HEK293T (cell line): ENCODE results near the gene COL9A3.

Source experiments
- CTBP1 ChIP-seq: fragments of 450-650 bp; IDR thresholded peaks from 2 replicates; pipeline ENCODE4 v1.6.1; 2016; ENCODE audit warnings: borderline replicate concordance
- ELF4 ChIP-seq: fragments of 450-650 bp; IDR thresholded peaks from 2 replicates; pipeline ENCODE4 v1.6.1; 2017; ENCODE audit warnings: antibody characterized with exemption
- FOXA1 ChIP-seq: fragments of 450-650 bp; IDR thresholded peaks from 2 replicates; pipeline ENCODE4 v1.6.1; 2016; ENCODE audit warnings: mild to moderate bottlenecking
- FOXK2 ChIP-seq: fragments of 450-650 bp; IDR thresholded peaks from 2 replicates; pipeline ENCODE4 v1.6.1; 2016; ENCODE audit warnings: mild to moderate bottlenecking
- FOXM1 ChIP-seq: fragments of 450-650 bp; IDR thresholded peaks from 2 replicates; pipeline ENCODE4 v1.6.1; 2017; ENCODE audit warnings: mild to moderate bottlenecking, borderline replicate concordance
- HDGF ChIP-seq: fragments of 450-650 bp; IDR thresholded peaks from 2 replicates; pipeline ENCODE4 v1.6.1; 2017; ENCODE audit warnings: antibody characterized with exemption, borderline replicate concordance
- NFRKB ChIP-seq: fragments of 450-650 bp; IDR thresholded peaks from 2 replicates; pipeline ENCODE4 v1.6.1; 2016; ENCODE audit warnings: mild to moderate bottlenecking, moderate library complexity
- SP1 ChIP-seq: fragments of 450-650 bp; IDR thresholded peaks from 2 replicates; pipeline ENCODE4 v1.6.1; 2017
- SUZ12 ChIP-seq: fragments of 450-650 bp; IDR thresholded peaks from 2 replicates; pipeline ENCODE4 v1.6.1; 2016; ENCODE audit warnings: mild to moderate bottlenecking
- TARDBP ChIP-seq: fragments of 450-650 bp; IDR thresholded peaks from 2 replicates; pipeline ENCODE4 v1.6.1; 2016

DNA sequence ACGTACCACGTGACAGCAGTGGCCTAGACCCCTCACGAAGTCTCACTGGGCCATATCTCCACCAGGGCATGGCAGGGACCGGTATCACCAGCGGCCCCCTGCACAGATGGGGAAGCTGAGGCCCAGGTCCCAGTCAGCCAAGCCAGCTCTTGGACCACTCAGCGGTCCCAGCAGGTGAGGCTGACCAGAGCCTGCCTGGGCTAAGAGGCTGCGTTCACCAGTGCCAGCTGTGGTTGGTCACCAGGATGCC lies 23.2 kb upstream of the COL9A3 start:
- no peak for TF ChIP-seq FOXK2
- TF ChIP-seq SUZ12 = no peak
- TF ChIP-seq SP1 = no peak
- no peak for TF ChIP-seq HDGF
- TF ChIP-seq FOXA1 = no peak
- no peak for TF ChIP-seq NFRKB
- TF ChIP-seq ELF4 = no peak
- TF ChIP-seq CTBP1 = no peak
- no peak for TF ChIP-seq FOXM1
- no peak for TF ChIP-seq TARDBP
